ENCODE data around the gene OSBPL7. TPM values are rescaled to one million over a fixed set of nuclear protein-coding genes. Genes with fewer than 3 reads are reported as not detected.

Gene OSBPL7, protein sequence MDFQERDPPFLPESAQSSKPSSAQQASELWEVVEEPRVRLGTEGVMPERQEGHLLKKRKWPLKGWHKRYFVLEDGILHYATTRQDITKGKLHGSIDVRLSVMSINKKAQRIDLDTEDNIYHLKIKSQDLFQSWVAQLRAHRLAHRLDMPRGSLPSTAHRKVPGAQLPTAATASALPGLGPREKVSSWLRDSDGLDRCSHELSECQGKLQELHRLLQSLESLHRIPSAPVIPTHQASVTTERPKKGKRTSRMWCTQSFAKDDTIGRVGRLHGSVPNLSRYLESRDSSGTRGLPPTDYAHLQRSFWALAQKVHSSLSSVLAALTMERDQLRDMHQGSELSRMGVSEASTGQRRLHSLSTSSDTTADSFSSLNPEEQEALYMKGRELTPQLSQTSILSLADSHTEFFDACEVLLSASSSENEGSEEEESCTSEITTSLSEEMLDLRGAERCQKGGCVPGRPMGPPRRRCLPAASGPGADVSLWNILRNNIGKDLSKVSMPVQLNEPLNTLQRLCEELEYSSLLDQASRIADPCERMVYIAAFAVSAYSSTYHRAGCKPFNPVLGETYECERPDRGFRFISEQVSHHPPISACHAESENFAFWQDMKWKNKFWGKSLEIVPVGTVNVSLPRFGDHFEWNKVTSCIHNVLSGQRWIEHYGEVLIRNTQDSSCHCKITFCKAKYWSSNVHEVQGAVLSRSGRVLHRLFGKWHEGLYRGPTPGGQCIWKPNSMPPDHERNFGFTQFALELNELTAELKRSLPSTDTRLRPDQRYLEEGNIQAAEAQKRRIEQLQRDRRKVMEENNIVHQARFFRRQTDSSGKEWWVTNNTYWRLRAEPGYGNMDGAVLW
- total RNA-seq, result 4.2 and 9.6 TPM in 2 replicates

GRCh38 chr17:47821424-47822391 lies at the start of gene OSBPL7:
OSBPL7 (minus strand) TSS chr17:47821794; CDS start chr17:47820278, 1,516 bp downstream.

DNA sequence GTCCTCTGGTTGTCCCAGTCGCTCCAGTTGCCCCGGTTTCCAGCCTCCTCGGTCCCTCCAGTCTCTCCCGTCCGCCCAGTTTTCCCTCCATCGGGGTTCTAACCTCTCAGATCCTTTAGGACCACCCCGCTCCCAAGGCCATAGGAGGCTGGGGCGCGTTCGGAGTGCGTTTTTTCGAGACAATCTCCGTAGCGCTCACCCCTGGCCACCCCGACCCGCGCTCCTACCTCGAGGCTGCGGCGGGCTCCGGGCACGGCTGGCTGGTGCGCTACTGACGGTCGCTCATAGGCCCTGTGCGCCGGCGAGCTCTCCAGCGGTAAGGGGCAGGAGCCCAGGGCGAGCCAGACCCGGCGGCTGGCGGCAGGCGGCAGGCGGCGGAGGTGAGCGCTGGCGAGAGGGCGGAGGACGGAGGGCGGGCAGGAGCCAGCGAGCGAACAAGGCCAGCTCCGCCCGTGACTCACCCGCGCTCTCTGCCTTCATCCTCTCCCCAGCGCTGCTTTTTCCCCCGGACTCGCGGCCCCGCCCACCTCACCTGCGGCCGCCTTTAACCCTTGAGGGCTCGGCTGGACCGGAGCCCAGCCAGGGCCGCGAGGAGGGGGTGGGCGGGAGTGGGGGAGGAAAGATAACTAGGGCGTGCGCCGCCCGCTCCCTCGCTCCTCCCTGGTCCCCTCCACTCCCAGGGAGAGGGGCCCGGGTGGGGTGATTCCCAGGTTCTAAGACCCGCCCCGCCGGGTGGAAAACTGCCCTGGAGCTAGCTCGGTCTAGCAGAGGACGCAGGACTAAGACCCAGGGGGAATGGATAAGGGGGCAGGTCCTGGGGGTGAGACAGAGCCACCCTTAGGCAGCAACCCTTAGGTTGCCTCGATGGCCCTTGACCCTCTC lies 29.3 kb upstream of the OSBPL7 start, which contains the start of gene SP6:
TSS of gene SP6 (minus strand) at position 472 of the 882 bp plus-strand sequence. CDS start 2,734 bp downstream, outside the sequence.

GRCh38 chr17:47840742-47841487 lies 19.3 kb upstream of the OSBPL7 start, which contains the start of gene SCRN2:
SCRN2 (minus strand) TSS chr17:47841273; CDS start chr17:47840843, 430 bp downstream.

GRCh38 chr17:47831003-47831933 lies 9.7 kb upstream of the OSBPL7 start, which contains the start of the genes LRRC46 and MRPL10:
LRRC46 (plus strand) TSS chr17:47831670; CDS start chr17:47831990, 320 bp downstream.
MRPL10 (minus strand) TSS chr17:47831541; CDS start chr17:47831511, 30 bp downstream.

Other genes with a start within 250 kb of the OSBPL7 start
- 339 and 614 TPM in 2 replicates for gene KPNB1, start 171.9 kb downstream of the OSBPL7 start, total RNA-seq
- gene TBKBP1, start 127.6 kb downstream of the OSBPL7 start, total RNA-seq, result 1.2 and 9.0 TPM in 2 replicates
- gene TBX21, start 88.6 kb downstream of the OSBPL7 start, total RNA-seq, result not detected in 2 replicates
- 14.4 and 26.6 TPM in 2 replicates for gene MRPL10, start 9.7 kb upstream of the OSBPL7 start, total RNA-seq
- gene LRRC46, start 9.9 kb upstream of the OSBPL7 start, total RNA-seq, result 0.19 TPM in 1 of 2 replicates, not detected in the other
- 18.2 and 32.7 TPM in 2 replicates for gene SCRN2, start 19.5 kb upstream of the OSBPL7 start, total RNA-seq
- under 0.01 and 0.56 TPM in 2 replicates for gene SP6, start 29.4 kb upstream of the OSBPL7 start, total RNA-seq
- 0.19 and 0.28 TPM in 2 replicates for gene SP2, start 74.4 kb upstream of the OSBPL7 start, total RNA-seq
- gene PNPO, start 119.8 kb upstream of the OSBPL7 start, total RNA-seq, result 40.0 and 59.6 TPM in 2 replicates
- not detected in 2 replicates for gene PRR15L, start 136.1 kb upstream of the OSBPL7 start, total RNA-seq
- 63.7 and 76.5 TPM in 2 replicates for gene CDK5RAP3, start 149.3 kb upstream of the OSBPL7 start, total RNA-seq
- 49.9 and 63.3 TPM in 2 replicates for gene COPZ2, start 216.0 kb upstream of the OSBPL7 start, total RNA-seq
- gene NFE2L1, start 226.6 kb upstream of the OSBPL7 start, total RNA-seq, result 134 and 148 TPM in 2 replicates